CD4-positive, alpha-beta T cell treated with Interleukin-6 for 4 hours (primary cell): ENCODE results near the gene UBE2H.

ENCODE experiments used
- DNase-seq: peaks from one replicate; pipeline ENCODE4 v3.0.0-alpha.2; 2020; ENCODE audit warnings: mixed read lengths

UBE2H gene

GRCh38 chr7:129950191-129950932 lies 2.4 kb downstream of the UBE2H start:
- peak; percentile 17 for DNase-seq

GRCh38 chr7:129949292-129950133 lies 3.2 kb downstream of the UBE2H start:
- DNase-seq = peak; percentile 9

- DNase-seq = peak; percentile 82
Measured at GRCh38 chr7:129948877-129949291, 3.9 kb downstream of the UBE2H start.

- DNase-seq = no peak
Measured at GRCh38 chr7:129948338-129948737, 4.4 kb downstream of the UBE2H start.

GRCh38 chr7:129947701-129948100 lies 5.1 kb downstream of the UBE2H start:
- DNase-seq = no peak

GRCh38 chr7:129947049-129947448 lies 5.7 kb downstream of the UBE2H start:
- DNase-seq = no peak

GRCh38 chr7:129946282-129946681 lies 6.5 kb downstream of the UBE2H start:
- no peak for DNase-seq

GRCh38 chr7:129943352-129943751 lies 9.4 kb downstream of the UBE2H start:
- DNase-seq = no peak

GRCh38 chr7:129940329-129940728 lies 12.4 kb downstream of the UBE2H start:
- DNase-seq = no peak

- DNase-seq = no peak
Measured at GRCh38 chr7:129939881-129940280, 12.9 kb downstream of the UBE2H start.

- DNase-seq = no peak
Measured at GRCh38 chr7:129933627-129934026, 19.1 kb downstream of the UBE2H start.

GRCh38 chr7:129926618-129927017 lies 26.1 kb downstream of the UBE2H start:
- no peak for DNase-seq

GRCh38 chr7:129925416-129926002 lies 27.3 kb downstream of the UBE2H start:
- DNase-seq = no peak

- DNase-seq = no peak
Measured at GRCh38 chr7:129924602-129925001, 28.2 kb downstream of the UBE2H start.

GRCh38 chr7:129923709-129924108 lies 29.1 kb downstream of the UBE2H start:
- no peak for DNase-seq

GRCh38 chr7:129919492-129919891 lies 33.3 kb downstream of the UBE2H start:
- no peak for DNase-seq

GRCh38 chr7:129918922-129919321 lies 33.8 kb downstream of the UBE2H start:
- DNase-seq = no peak

- DNase-seq = no peak
Measured at GRCh38 chr7:129917934-129918333, 34.8 kb downstream of the UBE2H start.

GRCh38 chr7:129914536-129915272 lies 38.1 kb downstream of the UBE2H start:
- DNase-seq = peak; percentile 11

GRCh38 chr7:129913428-129913827 lies 39.3 kb downstream of the UBE2H start:
- no peak for DNase-seq

- DNase-seq = no peak
Measured at GRCh38 chr7:129911790-129912189, 41.0 kb downstream of the UBE2H start.

GRCh38 chr7:129909669-129910068 lies 43.1 kb downstream of the UBE2H start:
- no peak for DNase-seq

GRCh38 chr7:129908181-129908580 lies 44.6 kb downstream of the UBE2H start:
- DNase-seq = no peak
